Measurements from ENCODE around the gene TTF2.

The TTF2 gene

DNA sequence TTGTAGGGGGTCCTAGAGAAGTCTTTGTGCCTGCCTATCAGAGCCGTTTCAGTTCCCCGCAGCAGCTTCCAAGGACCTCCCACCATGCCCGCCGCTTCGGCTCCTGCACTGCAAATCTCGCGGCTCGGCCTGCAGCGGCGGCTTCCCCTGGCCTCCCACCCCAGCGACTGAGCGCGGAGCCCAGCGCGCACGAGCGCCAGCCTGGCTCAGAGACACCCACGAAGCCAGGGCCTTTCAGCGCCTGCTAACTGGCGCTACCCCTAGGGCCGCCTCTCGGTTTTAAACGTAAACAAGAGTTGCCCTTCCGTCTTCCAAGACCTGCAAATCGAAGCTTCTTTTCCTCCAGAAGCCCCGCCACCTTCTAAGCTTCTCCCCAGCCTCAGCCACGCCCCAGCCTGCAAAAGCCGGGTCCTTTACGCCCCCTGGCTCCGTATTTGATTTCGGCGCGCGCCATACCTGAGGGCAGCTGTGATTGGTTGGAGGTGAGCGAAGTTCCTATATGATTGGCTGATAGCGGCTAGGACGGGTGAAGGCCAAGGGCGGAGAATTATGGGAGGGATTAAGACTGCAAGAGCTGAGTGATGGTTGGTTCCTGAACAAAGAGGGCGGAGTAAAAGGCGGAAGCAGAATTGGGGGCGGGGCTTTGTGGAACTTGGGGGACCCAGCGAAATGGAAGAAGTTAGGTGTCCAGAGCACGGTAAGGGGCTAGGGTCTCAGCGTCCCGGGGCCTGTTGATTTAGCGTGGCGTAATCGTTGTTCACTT is at the start of gene TTF2:
TSS of gene TTF2 (plus strand) at position 649 of the 763 bp plus-strand sequence. CDS start at position 670, 21 bp downstream.
- DNase-seq, result peak; percentile 100

GRCh38 chr1:117011334-117011733 is 48.8 kb upstream of the TTF2 start:
- peak; percentile 11 for DNase-seq

DNA sequence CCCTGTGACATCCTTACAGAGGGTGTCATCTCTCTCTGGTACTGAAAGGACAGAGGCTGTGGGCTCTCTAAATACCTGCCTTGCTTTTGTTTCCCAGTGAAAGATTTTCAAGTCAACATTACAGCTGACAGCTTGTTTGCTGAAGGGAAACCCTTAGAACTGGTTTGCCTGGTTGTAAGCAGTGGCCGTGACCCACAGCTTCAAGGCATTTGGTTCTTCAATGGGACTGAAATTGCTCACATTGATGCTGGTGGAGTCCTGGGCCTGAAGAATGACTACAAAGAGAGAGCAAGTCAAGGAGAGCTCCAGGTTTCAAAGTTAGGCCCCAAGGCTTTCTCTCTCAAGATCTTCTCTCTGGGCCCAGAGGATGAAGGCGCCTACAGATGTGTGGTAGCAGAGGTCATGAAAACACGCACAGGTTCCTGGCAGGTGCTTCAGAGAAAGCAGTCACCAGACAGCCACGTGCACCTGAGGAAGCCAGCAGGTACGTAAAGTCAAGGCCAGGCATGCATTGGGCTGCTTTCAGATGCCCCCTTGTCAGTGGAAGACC is 46.7 kb upstream of the TTF2 start:
- DNase-seq, result peak; percentile 80

DNA sequence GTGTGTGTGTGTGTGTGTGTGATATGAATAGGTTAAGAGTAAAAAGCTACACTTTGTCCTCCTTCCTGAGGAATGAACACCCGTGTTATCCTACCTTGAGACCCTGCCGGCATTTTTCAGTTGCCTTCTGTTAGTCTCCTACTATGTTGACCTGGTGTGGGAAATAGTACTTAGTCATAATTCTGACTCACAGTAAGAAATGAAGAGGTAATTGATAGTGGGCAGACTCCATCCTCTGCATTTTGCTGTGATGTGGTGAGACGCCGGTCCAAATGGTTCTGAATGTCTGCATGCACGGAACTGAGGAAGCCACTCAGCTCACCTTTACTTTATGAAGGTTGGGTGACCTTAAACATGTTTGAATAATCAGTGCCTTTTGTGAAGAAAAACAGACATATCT is 45.9 kb upstream of the TTF2 start:
- peak; percentile 48 for DNase-seq

- peak; percentile 35 for DNase-seq
Measured at GRCh38 chr1:117015724-117016123, 44.4 kb upstream of the TTF2 start.

GRCh38 chr1:117017062-117017461 is 43.1 kb upstream of the TTF2 start:
- no peak for DNase-seq

GRCh38 chr1:117017648-117018047 is 42.5 kb upstream of the TTF2 start:
- DNase-seq, result no peak

- no peak for DNase-seq
Measured at GRCh38 chr1:117020526-117021156, 39.5 kb upstream of the TTF2 start.

DNA sequence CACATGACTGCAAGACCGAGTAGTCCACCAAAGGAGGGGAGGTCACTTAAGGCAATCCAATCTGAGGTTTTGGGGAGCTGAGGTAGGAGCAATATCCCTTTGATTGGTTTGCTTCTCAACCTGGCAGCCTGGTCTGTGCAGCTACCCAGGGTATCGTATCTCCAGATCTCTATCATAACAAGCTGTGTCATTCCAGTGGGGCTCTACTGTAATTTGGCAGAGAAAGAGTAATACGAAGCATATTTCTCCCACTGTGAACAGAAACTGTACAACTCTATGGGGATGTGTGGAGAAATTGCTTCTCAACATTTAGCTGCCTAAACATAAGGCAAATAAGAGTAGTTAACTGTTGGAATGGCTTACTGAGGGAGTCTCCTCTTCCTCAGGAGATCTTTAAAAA is 38.0 kb upstream of the TTF2 start:
- DNase-seq, result no peak

DNA sequence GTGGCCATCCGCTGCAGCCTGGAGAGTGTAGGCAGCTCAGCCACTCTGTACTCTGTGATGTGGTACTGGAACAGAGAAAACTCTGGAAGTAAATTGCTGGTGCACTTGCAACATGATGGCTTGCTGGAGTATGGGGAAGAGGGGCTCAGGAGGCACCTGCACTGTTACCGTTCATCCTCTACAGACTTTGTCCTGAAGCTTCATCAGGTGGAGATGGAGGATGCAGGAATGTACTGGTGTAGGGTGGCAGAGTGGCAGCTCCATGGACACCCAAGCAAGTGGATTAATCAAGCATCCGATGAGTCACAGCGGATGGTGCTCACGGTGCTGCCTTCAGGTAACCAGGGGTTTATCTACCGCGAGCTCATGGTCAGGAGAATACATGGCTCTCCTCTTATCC is 34.6 kb upstream of the TTF2 start:
- peak; percentile 36 for DNase-seq

- DNase-seq, result no peak
Measured at GRCh38 chr1:117026361-117026760, 33.8 kb upstream of the TTF2 start.

GRCh38 chr1:117029685-117030084 is 30.4 kb upstream of the TTF2 start:
- no peak for DNase-seq

DNA sequence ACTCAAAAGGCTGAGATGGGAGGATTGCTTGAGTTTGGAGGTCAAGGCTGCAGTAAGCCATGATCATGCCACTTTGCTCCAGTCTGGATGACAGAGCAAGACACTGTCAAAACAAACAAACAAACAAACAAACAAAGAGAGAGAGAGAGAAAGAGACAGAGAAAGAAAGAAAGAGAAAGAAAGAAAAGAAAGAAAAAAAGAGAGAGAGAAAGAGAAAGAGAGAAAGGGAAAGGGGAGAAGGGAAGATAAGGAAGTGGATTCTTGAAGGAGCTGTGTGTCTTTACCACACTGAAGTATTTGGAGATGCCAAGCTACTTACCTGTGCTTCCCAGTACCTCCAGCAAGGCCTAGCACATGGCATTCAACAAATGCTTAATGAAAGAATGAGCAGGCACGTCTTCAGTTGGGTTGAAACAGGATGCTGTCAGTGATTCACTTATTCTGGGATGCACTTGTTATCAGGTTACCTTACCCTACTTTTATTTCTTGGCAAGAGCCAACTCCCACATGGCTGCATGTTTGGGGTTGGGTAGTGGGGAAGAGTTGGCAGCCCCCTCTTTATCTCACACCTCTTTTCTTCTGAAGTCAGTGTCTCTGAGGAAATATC is 29.8 kb upstream of the TTF2 start:
- no peak for DNase-seq

DNA sequence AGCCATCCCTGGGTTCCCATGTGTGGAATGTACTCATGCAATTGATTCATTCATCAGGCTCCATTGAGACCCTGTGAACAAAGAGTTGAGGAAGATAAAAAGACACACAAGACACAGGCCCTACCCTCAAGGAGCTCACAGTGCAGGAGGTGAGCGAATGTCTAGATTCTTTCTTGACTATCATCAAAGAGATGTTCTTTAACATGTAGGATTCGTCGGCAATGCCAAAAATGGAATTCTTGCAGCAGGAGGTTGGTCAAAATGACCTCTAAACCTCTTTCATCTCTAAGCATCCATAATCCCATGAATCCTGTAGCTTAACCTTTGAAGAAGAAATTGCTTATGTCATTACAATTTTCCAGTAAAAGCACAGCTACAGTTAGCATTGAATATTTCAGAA is 27.9 kb upstream of the TTF2 start:
- DNase-seq, result no peak

- DNase-seq, result no peak
Measured at GRCh38 chr1:117032681-117033539, 27.2 kb upstream of the TTF2 start.

GRCh38 chr1:117033772-117034171 is 26.4 kb upstream of the TTF2 start:
- DNase-seq, result no peak

DNA sequence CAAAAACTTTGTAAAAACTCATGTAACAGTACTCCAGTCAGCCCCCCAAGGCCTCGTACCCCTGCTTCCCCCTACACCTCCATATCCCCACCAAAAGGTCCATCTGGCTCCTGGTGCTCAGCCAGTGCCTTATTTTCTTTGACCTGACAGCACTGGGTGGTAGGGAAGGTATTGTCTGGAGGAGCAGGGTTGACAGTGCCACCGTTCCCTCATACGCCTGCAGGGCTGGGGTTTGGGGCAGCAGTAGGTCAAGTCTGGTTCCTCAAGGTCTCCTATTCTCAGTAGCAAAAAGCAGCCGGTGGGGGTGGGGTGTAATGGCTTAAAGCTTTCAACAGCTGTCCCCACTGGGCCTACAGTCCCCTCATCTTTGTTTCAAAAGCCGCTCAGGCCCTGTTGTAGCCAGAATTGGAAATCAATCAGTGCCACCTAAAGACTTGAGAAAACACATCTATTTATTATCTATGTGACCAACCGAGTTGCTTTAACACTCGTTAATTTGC is 25.3 kb upstream of the TTF2 start:
- peak; percentile 52 for DNase-seq

DNA sequence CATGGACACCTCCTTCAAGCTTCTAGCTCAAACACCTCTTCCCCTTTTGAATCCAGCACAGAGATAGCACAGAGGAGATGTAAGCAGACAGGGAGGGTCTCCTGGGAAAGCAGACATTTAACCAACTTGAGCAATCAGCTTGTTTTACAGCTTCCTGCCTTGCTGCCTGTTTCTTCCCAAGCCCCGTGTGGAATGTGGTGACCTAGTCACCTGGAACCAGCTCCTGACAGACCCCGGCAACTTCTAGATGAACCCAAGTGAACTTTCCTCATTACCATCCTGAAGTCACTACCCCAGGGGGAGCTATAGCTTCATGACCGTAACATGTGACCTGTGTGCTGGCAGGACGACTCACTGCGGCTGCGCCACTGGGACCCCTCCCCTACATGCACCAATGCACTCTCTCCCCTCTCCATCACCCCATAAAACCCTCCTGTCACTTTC is 24.1 kb upstream of the TTF2 start:
- peak; percentile 93 for DNase-seq

- DNase-seq, result no peak
Measured at GRCh38 chr1:117037802-117038201, 22.3 kb upstream of the TTF2 start.

GRCh38 chr1:117038236-117038635 is 21.9 kb upstream of the TTF2 start:
- no peak for DNase-seq

DNA sequence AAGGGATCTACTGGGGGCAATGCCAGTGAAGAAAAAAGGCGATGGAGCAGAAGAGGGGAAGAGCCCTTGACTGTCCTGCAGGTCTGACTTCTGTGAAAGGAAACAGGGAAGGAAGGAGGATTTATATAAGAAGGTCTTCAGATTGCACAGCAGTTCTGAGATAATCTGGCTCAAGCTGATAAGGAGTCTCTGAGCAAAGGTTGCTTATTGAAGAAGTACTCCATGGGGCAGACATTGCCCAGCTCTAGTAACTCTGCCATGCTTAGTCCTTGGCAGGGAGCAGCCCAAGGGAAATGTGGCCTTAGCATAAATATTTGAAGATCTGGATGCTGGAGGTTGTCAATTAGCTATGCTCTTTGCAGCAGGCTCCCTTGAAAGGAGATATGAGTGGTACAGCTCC is 15.9 kb upstream of the TTF2 start:
- no peak for DNase-seq

DNA sequence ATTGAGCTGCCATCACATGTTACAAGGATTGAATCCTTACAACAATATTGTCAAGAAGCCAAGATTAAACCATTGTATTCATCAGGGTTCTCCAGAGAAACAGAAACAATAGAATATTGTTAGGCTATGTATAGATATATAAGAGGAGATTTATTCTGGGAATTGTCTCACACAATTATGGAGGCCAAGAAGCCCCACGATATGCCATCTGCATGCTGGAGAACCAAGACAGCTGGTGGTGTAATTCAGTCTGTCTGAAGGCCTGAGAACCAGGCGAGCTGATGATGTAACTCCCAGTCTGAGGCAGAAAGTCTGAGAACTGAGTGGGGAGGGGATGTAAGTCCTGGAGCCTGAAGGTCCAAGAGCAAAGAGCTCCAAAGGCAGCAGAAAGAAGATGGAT is 14.5 kb upstream of the TTF2 start:
- no peak for DNase-seq

GRCh38 chr1:117046781-117047180 is 13.3 kb upstream of the TTF2 start:
- DNase-seq, result no peak
